GM21423 (cell line): ENCODE measurements around the gene TSPAN15.
"Not testable (repeated sequence)": the region's sequence is repeated elsewhere in the genome, so short reads cannot be mapped to it uniquely, and the experiment has no call there.

Source experiments
- ATAC-seq: cut with Tn5 transposase; IDR thresholded peaks from one replicate; pipeline ENCODE4 v1.9.1; 2021; ENCODE audit warnings: mild to moderate bottlenecking, moderate library complexity; ENCODE audit not compliant: unreplicated experiment

TSPAN15 gene

DNA sequence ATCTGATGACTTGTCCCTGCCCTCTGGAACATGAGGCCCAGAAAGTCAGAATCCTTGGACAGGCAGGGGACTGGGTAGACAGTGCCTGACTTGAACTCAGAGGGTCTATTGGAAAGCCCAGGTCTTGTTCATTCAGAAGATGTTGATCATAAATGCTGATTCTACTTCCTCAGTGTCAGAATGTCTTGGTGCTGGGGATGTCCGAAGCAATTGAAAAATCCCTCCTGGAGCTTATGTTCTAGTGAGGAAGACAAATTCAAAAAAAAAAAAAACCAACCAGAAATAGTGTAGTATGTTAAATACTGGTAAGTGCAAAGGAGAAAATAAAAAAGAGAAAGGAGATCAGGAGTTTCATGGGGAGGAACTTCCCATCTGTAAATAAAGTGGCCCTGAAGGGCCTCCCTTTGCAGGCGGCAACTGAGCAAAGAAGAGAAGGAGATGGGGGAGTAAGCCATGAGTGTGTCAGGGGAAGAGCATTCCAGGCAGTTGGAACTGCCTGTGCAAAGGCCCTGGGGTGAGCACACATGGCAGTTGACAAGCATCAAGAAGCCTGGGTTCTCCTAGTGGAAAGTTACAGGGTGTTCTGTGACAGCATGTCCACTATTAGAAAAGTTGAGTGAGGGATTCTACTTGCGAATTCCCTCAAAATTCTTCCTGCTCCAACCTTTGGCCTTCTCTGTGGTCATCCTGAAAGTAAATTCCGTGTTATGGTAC, 30.7 kb downstream of the TSPAN15 start:
- no peak for ATAC-seq

DNA sequence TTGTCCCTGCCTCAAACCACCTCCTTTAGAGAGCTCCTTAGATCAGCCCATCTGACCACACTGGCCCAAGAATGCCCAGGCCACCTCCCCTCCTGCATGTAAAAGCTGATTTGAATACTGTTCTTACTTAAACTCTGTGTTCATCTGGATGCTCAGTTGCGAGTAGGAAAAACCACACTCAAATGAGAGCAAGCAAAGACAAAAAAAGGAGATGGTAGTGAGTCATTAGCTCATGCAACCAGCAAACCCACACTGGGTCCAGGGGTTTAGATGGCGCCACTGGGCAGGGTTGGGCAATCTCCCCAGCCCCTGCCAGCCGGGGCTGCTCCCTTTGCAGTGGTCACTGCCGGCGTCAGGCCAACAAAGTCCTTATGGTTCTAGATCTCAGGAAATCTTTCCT, 32.7 kb downstream of the TSPAN15 start:
- ATAC-seq = no peak

DNA sequence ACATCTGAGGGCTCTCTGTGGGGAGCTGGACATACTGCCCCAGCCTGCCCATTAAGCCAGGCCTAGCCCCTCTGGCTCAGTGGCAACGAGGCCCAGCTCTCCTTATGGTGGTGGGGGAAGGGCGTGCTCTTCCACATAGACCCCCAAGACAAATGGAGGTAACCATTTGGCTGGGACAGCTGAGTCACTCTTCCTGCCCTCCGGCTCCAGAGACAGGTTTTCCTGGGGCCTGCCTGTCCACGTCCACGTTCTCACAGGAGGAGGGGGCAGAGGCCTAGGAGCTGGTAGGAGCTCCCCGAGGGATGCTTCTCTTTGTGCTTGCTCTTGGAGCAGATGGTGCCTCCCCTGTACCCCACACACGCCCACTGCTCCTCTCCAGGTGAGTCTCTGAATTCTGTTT, 33.5 kb downstream of the TSPAN15 start:
- no peak for ATAC-seq

DNA sequence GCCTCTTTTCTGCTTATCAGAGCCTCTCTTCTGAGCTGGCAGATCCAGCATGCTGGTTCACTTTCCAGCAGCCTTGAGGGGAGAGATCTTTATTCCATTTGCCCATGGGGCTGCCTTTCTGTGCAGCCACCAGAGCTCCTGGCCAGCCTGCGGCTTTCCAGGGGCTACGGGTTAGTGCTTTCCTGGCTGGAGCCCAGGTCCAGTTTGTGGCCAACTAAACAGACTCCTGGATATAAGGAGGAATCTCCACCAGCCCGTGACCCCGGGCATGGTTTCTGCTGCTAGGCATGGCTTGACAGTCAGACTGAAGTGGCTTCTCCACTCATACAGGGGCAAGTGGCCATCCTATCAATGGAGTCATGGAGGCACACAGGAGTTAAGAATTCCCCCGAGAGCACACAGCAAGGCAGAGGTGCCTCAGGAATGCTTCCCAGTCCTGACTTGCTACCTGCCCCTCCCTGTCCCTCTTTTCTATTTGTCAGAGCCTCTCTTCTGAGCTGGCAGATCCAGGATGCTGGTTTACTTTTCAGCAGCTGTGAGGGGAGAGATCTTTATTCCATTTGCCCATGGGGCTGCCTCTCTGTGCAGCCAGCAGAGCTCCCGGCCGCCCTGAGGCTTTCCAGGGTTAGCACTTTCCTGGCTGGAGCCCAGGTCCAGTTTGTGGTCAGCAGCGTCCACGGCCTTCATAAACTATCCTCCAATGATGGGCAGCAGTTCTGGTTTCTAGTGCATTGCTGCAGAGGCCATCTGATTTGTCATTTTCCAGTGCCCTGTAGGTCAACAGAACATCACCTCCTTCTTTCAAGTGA, 35.9 kb downstream of the TSPAN15 start:
- no peak for ATAC-seq

DNA sequence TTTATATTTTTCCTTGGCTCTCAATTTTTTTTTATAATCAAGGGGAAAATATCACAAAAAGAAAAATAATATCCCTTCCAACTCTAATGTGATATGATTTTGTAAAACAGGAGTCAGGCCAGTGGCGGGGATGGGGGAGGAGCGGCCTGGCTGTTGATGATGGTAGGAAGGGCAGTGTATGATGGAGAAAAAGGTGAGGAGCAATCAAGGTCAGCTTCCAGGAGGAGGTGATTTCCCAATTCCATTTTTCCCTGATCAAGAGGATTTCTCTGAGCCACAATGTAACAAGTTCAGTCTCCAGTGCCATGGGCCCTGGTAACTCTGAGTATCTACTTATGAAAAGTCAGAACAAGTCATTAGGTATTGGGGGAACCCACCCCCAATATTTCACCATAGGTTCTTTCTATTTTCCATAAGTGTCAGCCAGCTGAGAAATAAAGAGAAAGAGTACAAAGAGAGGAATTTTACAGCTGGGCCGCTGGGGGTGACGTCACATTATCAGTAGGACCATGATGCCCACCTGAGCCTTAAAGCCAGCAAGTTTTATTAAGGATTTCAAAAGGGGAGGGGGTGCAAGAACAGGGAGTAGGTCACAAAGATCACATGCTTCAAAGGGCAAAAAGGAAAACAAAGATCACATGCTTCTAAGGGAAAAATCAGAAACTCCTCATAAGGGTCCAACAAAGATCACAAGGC, 37.0 kb downstream of the TSPAN15 start:
- not testable (repeated sequence) for ATAC-seq

DNA sequence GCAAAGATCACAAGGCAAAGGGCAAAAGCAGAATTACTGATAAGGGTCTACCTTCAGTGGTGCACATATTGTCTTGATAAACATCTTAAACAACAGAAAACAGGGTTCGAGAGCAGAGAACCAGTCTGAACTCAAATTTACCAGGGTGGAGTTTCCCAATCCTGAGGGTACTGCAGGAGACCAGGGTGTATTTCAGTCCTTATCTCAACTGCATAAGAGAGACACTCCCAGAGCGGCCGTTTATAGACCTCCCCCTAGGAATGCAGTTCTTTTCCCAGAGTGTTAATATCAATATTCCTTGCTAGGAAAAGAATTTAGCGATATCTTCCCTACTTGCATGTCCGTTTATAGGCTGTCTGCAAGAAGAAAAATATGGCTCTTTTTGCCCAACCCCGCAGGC, 37.6 kb downstream of the TSPAN15 start:
- not testable (repeated sequence) for ATAC-seq

DNA sequence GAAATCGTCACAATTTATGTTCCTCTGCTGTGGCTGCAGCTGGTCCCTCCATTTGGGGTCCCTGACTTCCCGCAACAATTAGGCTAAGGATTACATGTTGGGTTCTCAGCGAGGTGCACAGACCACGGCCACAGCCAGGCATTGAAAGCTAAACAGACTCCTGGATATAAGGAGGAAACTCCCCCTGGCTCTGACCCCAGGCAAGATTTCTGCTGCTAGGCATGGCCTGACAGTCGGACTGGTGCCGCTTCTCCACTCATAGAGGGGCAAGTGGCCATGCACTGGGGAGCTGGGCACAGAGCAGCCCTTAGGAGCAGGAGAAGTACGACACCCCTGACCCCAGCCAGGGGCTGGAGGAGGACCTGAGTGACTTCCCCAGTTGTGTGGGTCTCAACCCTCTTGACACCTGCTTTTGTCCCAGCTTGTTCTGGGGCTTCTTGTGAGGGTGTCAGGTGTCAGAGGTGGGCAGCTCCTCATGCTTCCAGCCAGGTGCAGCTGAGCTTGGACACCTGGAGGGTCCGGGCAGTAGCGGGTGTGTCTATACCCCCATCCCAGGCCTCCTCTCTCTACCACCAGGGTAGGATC, 38.3 kb downstream of the TSPAN15 start:
- ATAC-seq = no peak

DNA sequence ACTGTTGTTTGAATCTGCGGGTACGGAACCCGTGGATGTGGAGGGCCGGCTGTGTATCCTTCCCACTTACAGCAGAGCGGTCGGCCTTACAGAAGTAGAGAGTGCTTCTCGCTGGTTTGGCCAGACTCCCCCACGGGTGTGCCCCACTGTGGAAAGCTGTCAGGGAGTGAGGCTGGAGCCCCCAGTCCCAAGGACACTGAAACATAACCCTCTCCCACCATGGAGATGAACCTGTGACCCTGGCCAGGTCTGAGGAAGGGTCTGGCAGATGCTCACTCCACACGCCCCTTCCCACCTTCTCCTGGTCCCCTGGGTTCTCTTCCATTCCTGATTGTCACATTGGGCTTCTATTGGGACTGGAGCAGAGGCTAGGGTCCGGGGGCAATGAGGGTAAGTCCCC, 39.6 kb downstream of the TSPAN15 start:
- ATAC-seq = no peak

DNA sequence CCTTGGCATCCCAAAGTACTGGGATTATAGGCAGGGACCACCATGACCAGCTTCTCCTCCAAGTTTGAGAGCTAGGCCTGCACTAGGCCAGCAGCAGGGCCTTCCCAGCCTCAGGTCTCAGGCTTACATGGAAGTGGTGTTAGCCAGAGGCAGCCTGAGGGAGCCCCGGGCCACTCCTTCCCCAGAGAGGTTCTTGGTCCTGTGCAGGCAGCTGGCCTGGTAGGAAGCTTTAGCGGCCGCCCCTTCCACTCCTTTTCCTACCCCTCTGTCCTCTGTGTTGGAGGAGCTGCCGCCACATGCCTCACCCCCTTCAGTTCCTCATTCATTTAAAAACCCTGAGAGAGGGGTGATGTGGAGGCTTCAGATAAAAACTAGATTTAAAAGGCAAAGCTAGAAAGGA, 40.3 kb downstream of the TSPAN15 start:
- no peak for ATAC-seq

DNA sequence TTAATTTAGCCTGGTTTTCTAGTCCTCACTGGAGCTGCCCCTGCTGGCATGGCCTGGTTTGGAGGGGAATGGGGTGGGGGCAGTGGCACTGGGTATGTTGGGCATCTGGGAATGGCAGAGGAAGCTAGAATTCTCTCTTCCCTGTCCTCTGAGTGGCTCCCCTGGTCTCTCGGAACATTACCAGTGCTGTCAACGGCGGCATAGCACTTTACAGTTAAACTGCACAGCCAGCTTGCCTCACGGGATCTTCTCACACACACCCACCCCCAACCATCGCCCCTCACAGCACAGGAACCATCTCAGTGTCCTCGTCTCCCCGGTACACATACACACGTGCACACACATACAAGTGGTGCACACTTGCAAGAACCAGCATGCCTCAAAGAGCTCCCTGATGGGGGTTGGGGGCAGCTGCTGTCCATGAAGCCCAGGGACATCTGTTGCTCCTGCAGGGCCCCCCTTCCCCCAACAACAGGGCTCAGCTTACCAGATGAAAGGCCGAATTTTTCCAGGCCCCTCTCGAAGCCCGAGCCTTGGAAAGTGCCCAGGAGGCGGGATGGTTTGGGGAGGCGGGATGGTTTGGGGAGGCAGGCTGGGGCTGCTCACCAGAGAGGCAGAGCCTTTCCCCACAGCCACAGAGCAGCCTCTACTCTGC, 41.0 kb downstream of the TSPAN15 start:
- no peak for ATAC-seq

DNA sequence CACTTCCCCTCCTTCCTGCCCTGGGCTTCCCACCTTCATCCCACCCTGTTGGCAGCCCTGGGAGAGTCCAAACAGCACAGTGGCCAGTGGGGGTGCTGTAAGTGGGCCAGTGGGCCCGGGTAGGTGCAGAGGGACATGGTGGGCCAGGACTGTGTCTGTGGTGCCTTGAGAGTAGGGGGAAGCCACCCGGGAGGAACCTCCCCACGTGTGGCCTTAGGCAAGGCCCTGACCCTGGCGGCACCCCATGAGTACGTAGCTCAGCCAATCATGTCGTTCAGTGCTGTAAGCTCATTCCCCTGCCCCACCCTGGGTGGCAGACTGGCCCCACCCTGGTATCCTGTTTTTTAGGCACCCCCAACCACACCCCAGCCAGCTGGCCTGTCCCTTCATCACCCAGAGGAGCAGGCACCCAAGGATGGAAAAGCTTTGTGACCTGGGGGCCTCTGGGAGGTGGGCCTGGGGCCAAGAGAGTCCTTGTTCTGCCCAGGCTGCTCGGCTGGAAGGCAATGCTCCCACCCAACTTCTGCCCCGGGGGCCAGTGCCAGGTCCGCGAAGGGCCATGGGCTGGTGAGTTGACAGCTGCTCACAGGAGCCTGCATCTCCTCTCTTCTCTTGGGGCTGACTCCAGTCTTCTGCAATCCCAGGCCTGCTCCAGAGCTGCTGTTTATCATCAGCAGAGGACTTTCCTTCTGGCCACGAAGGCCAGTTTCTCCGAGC, 41.6 kb downstream of the TSPAN15 start:
- no peak for ATAC-seq

DNA sequence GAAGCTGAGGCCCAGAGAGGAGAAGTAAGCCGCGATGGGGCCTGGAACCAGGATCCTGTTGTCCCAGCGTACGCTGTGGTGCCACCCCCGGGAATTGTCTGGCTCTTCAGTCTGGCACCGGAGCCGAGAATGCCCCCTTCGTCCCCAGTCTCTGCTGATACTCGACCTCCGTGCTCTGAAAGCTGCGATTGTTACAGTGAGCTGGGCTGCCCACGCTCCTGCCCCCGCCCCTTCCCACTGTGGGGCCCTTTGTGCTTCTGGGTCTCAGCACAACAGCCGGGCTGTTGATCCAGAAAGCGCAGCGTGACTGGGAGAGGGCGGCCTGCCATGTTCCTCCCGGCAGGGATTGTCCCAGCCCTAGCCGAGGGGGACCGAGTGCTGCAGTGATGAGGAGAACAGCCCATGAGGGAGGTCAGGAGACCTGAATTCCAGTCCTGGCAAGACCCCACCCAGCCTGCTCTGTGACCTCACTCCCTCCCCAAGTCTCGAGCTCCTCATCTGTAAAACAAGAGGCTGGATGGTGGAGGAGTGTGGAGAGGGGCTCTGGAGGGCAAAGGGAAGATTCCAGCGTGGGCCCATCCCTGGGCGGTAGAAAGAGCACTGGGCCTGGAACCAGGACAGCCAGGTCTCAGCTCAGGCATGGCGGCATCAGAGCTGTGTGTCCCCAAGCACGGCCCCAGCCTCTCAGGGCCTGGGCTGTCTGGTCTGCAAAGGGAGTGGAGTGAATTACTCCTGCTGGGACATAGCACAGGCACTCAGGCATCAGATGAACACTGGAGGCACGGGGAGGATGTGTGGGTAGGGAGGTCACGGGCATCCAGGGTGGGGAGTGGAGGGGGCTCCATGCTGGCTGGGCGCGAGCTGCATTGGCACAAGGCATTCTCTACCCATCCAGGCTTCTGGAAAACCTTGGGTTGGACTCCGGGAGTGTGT, 43.6 kb downstream of the TSPAN15 start:
- ATAC-seq = no peak

DNA sequence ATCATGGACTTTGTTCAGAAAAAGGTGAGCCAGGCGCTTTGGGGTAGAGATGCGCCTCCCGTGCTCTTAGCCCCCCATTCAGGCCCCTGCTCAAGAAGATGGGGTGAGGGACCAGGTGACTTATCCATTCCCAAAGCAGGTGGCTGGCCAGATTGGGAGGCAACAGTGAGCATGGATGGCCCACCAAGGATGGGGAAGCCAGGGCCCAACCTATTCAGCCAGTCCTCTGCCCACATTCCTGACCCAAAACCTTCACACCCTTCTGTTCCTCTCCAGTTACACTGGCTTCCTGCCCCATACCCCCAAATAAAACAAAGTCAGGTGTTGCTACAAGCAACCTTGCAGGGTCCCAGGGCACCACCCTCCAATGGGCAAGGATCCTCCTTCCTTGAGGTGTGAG, 44.4 kb downstream of the TSPAN15 start:
- ATAC-seq = no peak

DNA sequence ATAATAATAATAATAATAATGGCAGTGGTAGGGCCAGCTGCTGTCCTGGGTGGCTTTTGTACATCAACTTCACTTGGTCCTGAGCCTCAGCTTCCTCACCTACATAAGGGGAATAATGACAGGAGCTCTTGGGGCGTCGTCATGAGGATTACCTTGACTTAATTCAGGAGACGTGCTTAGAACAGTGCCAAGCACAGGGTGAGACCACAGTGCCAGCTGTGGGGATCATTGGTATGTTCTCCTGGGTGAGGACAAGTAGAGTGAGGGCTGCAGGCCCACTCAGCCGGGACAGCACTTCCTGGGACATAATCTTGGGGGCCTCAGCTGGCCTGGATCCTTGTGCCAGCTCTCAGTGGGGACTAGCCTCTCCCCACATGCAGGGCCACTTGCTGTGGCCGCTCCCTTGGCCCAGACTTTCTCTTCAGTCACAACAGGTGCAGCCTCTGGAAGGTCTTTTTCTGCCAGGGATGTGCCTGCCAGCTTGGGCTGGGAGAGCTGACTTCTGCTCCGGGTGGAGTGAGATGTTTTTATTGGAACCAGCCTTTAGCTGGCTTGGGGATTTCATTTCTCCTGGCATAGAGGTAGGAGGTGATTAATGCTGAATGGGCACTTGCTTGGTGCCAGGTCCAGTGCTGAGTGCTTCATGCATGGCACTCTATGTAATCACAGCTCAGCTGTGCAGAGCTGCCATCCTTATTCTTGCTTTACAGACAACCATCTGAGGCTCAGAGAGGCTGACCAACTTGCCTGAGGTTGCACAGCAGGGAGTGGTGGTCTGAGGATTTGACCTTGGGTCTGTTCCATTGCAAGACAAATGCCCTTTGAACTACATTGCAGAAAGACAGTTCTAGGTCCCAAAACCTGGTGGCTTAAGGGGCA, 45.3 kb downstream of the TSPAN15 start:
- no peak for ATAC-seq

DNA sequence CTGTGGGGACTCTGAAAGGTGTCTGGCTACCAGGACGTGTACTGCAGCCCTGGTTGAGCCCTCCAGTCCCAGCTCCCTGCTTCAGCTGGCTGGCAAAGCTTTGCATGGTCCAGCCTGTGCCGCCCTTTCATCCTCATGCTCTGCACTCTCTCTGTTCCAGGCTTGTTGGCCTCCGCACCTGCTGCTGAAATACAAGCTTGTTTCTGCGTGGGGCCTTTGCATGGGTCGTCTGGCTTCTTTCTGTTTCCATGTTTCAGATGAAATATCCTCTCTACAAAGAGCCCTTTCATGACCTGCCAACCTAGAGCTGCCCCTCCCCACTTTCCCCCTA, 45.9 kb downstream of the TSPAN15 start:
- no peak for ATAC-seq

DNA sequence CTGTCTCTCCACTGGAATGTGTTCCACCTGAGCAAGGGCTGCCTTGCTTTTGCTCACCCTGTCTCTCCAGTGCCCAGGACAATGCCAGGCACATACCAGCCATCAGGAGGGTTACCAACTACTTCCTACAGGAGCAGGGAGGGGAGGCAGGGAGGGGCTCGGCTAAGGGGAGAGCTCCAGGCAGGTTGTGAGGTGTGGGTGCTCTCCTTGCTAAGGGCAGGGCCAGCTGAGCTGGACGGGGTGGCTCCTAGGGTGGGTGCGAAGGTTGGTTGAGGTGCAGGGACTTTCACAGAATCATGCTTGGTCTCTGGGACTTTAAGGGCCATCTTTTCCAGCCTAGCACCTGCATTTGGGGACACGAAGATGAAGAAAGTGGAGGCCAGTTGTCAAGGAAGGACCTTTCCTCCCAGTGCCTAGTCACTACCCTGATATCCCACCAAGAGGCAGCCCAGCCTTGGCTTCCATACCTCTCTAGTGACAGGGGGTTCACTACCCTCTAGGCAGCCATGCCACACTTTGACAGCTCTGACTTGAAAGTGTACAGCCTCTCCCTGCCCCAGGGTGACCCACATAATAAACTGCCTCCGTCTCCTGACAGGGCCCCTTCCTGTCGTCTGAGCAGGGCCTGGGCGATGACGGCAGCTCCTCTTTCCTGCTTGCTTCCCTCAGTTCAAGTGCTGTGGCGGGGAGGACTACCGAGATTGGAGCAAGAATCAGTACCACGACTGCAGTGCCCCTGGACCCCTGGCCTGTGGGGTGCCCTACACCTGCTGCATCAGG, 46.5 kb downstream of the TSPAN15 start:
- no peak for ATAC-seq

DNA sequence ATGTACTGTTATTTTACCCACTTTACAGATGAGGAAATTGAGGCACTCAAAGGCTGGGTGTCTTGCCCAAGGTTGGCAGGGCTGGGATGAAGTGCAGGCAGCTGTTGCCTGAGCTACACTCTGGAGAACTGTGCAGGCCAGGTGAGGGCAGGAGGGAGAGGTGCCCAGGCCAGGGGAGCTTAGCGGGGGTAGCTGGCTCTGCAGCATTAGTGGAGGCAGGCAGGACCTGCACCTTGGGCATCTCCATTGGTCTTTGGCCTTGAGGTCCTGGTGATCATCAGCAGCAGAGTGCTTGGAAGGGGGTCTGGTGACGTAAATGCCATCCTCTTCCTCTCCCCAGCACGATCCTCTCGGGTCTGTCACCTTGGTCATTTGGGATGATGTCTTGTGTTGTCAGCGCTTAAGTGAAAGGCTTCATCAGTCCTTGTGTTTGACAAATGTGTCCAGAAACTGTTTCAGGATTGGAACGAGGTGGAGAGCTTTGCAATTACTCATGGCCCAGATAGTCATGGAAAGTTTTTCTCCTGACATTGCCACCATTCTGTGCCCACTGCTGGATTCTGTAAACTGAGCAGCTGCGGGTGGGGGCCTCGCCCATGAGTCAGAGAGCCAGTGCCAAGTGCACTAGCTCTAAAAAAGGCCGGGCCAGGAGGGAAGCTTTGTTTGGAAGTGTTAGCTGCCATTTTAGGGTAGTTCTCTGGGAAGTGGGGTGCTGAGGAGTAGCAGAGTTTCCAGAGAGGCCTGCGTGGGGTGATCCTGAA, 47.6 kb downstream of the TSPAN15 start:
- ATAC-seq = no peak
